SK-N-SH (cell line): Measurements from ENCODE around the gene ARGLU1.

Experiments
- CTCF ChIP-seq: fragments of 200-600 bp; sonication (generic); IDR thresholded peaks from 2 replicates; pipeline ENCODE4 v1.6.1; 2017; ENCODE audit warnings: antibody characterized with exemption, mild to moderate bottlenecking, moderate library complexity
- POLR2AphosphoS5 ChIP-seq: IDR thresholded peaks from 2 replicates; pipeline ENCODE4 v1.6.1; 2012; ENCODE audit warnings: low read depth, low read length

DNA sequence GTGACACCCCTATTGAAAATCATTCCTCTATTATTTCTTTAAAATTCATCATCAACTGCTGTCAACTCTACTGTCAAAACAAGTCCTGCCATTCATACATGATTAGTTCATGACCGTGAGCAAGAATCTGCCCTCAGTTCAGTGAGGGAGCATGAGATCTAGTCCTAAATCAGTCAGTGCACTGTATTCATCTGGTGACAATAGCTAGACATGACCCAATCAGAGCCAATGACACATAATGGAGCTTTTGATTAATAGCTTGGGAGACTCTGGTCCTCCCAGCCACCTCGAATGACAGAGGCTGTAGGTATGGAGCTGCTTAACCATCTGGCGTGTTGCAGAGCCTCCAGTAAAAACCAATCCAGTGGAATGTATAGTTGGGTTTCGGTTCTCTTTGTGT lies 46.9 kb upstream of the ARGLU1 start:
- TF ChIP-seq POLR2AphosphoS5 (no peak), CTCF (no peak)
